K562 (cell line): ENCODE results near the gene PRDM16. TPM values are rescaled to one million over a fixed set of nuclear protein-coding genes. Genes with fewer than 3 reads are reported as not detected.

Source experiments
- ATAC-seq: fragments of 200-7000 bp; cut with Tn5 transposase; 3 replicates; pipeline ENCODE4 v1.9.1; 2020; ENCODE audit warnings: moderate library complexity
- BruUV-seq: library from RNA; stranded (reverse); fragments of 400-500 nt; replicated peaks from 2 replicates; lab custom pipeline; 2021; lab: Mats Ljungman, UMichigan
- CTCF ChIA-PET: fragments of 300-600 bp; formaldehyde crosslinking; extraction: SDS; loops from one replicate; lab custom pipeline; 2021; ENCODE audit warnings: low intra/inter-chr PET ratio; lab: Yijun Ruan, JAX
- POLR2A ChIA-PET: fragments of 300-600, 350-650 bp; sonication (Branson Sonifier 250); formaldehyde crosslinking; extraction: SDS; loops from one replicate; lab custom pipeline; 2021; ENCODE audit warnings: antibody characterized with exemption, inconsistent platforms; lab: Yijun Ruan, JAX
- DNase-seq, 4 experiments: peaks; one replicate each; pipeline versions ENCODE4 v3.0.0 to v3.0.0-alpha.2; 2011 to 2018; ENCODE audit warnings: low spot score in 3 of 4, mixed read lengths in 3 of 4; ENCODE audit errors: extremely low read depth in 1 of 4
- FAIRE-seq: peaks from 2 replicates; lab custom pipeline; 2011; peaks lifted over from hg19 to GRCh38; lab: Jason Lieb, UNC
- H2AFZ ChIP-seq: 2 replicates; pipeline ENCODE4 v1.6.0; 2011; ENCODE audit warnings: low read depth, low read length, control low read depth, inconsistent platforms
- H3K27ac ChIP-seq: fragments of 200-600 bp; 3 replicates; pipeline ENCODE4 v1.8.0; 2011; ENCODE audit warnings: low read depth, mild to moderate bottlenecking, control low read depth, inconsistent platforms, low read length, moderate library complexity, mixed read lengths; ENCODE audit errors: extremely low read depth
- H3K27me3 ChIP-seq, 2 experiments: fragments of 300-600 bp in 1 of 2; 2 replicates in 1 of 2; 3 replicates in 1 of 2; pipeline versions ENCODE4 v1.6.0 to v1.8.0; 2011; ENCODE audit warnings: inconsistent platforms in 2 of 2, low read length in 2 of 2, mild to moderate bottlenecking in 1 of 2, mixed read lengths in 1 of 2, moderate library complexity in 1 of 2; ENCODE audit not compliant: control insufficient read depth in 2 of 2, insufficient read depth in 2 of 2
- H3K36me3 ChIP-seq: fragments of 300-600 bp; 3 replicates; pipeline ENCODE4 v1.8.0; 2011; ENCODE audit warnings: mild to moderate bottlenecking, low read length, inconsistent platforms; ENCODE audit not compliant: control insufficient read depth, insufficient read depth
- H3K4me1 ChIP-seq, 2 experiments: fragments of 200-600 bp in 1 of 2; replicated peaks in 1 of 2; 2 replicates in 1 of 2; 3 replicates in 1 of 2; pipeline versions ENCODE4 v1.5.1 to v1.8.0; 2011; ENCODE audit warnings: inconsistent platforms in 2 of 2, low read length in 2 of 2, mild to moderate bottlenecking in 1 of 2, mixed read lengths in 1 of 2, moderate library complexity in 1 of 2; ENCODE audit not compliant: control insufficient read depth in 2 of 2, insufficient read depth in 2 of 2
- H3K4me2 ChIP-seq: 2 replicates; pipeline ENCODE4 v1.6.1; 2011; ENCODE audit warnings: low read length, control low read depth, inconsistent platforms, mixed read lengths; ENCODE audit not compliant: insufficient read depth
- H3K4me3 ChIP-seq: fragments of 200-600 bp; sonication (generic), shearing (Covaris generic); 2 replicates; pipeline ENCODE4 v1.5.1; 2016; ENCODE audit warnings: control low read depth, inconsistent platforms
- H3K79me2 ChIP-seq: fragments of 200-600 bp; 3 replicates; pipeline ENCODE4 v1.8.0; 2011; ENCODE audit warnings: low read length, inconsistent platforms; ENCODE audit not compliant: control insufficient read depth, insufficient read depth
- H3K9ac ChIP-seq, 2 experiments: 2 replicates each; pipeline versions ENCODE4 v1.6.0 to v1.6.1; 2011; ENCODE audit warnings: low read depth in 2 of 2, low read length in 2 of 2, control low read depth in 1 of 2, inconsistent platforms in 1 of 2, mild to moderate bottlenecking in 1 of 2, mixed read lengths in 1 of 2; ENCODE audit not compliant: insufficient read depth in 1 of 2
- H3K9me1 ChIP-seq: one replicate; pipeline ENCODE4 v1.6.0; 2011; ENCODE audit warnings: inconsistent platforms, mild to moderate bottlenecking, low read length, moderate library complexity; ENCODE audit not compliant: control insufficient read depth, insufficient read depth
- H3K9me3 ChIP-seq: replicated peaks from 2 replicates; pipeline ENCODE4 v1.5.1; 2011; ENCODE audit warnings: low read depth, low read length, inconsistent platforms; ENCODE audit not compliant: control insufficient read depth, insufficient read depth
- H4K20me1 ChIP-seq: replicated peaks from 2 replicates; pipeline ENCODE4 v1.6.1; 2011; ENCODE audit warnings: low read length, inconsistent platforms, mixed read lengths; ENCODE audit not compliant: control insufficient read depth, insufficient read depth
- E2F4 ChIP-seq: sonication (generic); formaldehyde crosslinking; IDR thresholded peaks from 2 replicates; pipeline ENCODE4 v1.8.0; 2022; ENCODE audit warnings: mild to moderate bottlenecking, low read depth, missing genetic modification reagents
- HES1 ChIP-seq: fragments of 450-650 bp; IDR thresholded peaks from 2 replicates; pipeline ENCODE4 v1.6.1; 2016; ENCODE audit warnings: low read depth, mild to moderate bottlenecking, moderate library complexity
- KDM2B ChIP-seq: fragments of 250-450 bp; sonication (Bioruptor Pico); IDR thresholded peaks from 2 replicates; pipeline ENCODE4 v1.8.0; 2021; ENCODE audit warnings: mild to moderate bottlenecking, moderate library complexity
- RAD21 ChIP-seq, 2 experiments: fragments of 250-450 bp in 1 of 2; fragments of 450-650 bp in 1 of 2; sonication (Bioruptor Pico) in 1 of 2; formaldehyde crosslinking in 1 of 2; IDR thresholded peaks in 1 of 2; conservative IDR thresholded peaks in 1 of 2; 2 replicates each; pipeline versions ENCODE4 v1.4.0 to v1.8.0; 2020 to 2022; ENCODE audit warnings: mild to moderate bottlenecking in 2 of 2, moderate library complexity in 1 of 2
- SAFB ChIP-seq: fragments of 200-400 bp; formaldehyde crosslinking; IDR thresholded peaks from 2 replicates; pipeline ENCODE4 v1.6.1; 2017; ENCODE audit warnings: low read depth, low read length, borderline replicate concordance
- THAP12 ChIP-seq: fragments of 250-450 bp; sonication (Bioruptor Pico); IDR thresholded peaks from 2 replicates; pipeline ENCODE4 v1.9.0; 2021; ENCODE audit warnings: mild to moderate bottlenecking, inconsistent platforms
- ZNF239 ChIP-seq: fragments of 250-450 bp; sonication (Bioruptor Pico); IDR thresholded peaks from 2 replicates; pipeline ENCODE4 v1.4.0; 2020; ENCODE audit warnings: mild to moderate bottlenecking
- ZNF263 ChIP-seq: sonication (generic); formaldehyde crosslinking; IDR thresholded peaks from 2 replicates; pipeline ENCODE4 v1.8.0; 2022; ENCODE audit warnings: mild to moderate bottlenecking, missing genetic modification reagents, borderline replicate concordance
- WGBS: fragments of 100-300 bp; shearing (Covaris generic); methylation state at CpG from one replicate; pipeline ENCODE4 v1.1.6; 2016; ENCODE audit warnings: low coverage, mixed read lengths; ENCODE audit not compliant: insufficient coverage; ENCODE audit errors: missing lambda C conversion rate; 5-methylcytosine and 5-hydroxymethylcytosine counted together
- in situ Hi-C: fragments of 300-500 bp; cut with MboI; formaldehyde crosslinking; loops from 4 replicates; pipeline ENCODE4 v1.15.0; 2018; ENCODE audit warnings: inconsistent platforms, mixed read lengths
- intact Hi-C: fragments of 100-400 bp; cut with micrococcal nuclease; formaldehyde crosslinking; loops from 2 replicates; pipeline ENCODE4 v1.14.2; 2022
- polyA plus RNA-seq, 8 experiments: library from polyadenylated mRNA; depleted of rRNA in 4 of 8; stranded (reverse) in 5 of 8; unstranded in 3 of 8; fragments of >200 nt; fragmentation: Nextera tagmentation in 2 of 8; fragmentation: Illumina TruSeq in 1 of 8; extraction: Ambion mirVana in 2 of 8; extraction: Trizol in 1 of 8; gene quantifications; 2 replicates each; pipeline versions ENCODE4 v1.2.1 to v1.2.3, GENCODE V29; 2011 to 2014; ENCODE audit warnings: inconsistent platforms in 1 of 8, missing spikeins in 1 of 8
- total RNA-seq, 7 experiments: library from RNA; depleted of rRNA in 6 of 7; stranded (reverse); fragments of >200 nt in 6 of 7; fragmentation: Illumina TruSeq in 2 of 7; extraction: Trizol in 2 of 7; gene quantifications; 2 replicates each; pipeline versions ENCODE4 v1.2.1 to v1.2.3, GENCODE V29; 2011 to 2021; ENCODE audit warnings: low replicate concordance in 1 of 7

Gene PRDM16
- total and polyA plus RNA-seq, 9 of the 15 experiments (the other 6 are each of a cell fraction or from before 2014, with no cell fraction given), result 0.10 to 0.27 TPM; not detected in 7

- Histone ChIP-seq H3K9ac (0 out of 4 replicates have a peak overlapping the region, but pooled peaks of 1 of the 2 experiments have one; percentile 31), H3K36me3 (no peaks in the 10 kb centered on the region), H4K20me1 (peaks cover 18% of the 10 kb centered on the region), H2AFZ (no peak overlapping the region), H3K9me3 (no peaks in the 10 kb centered on the region), H3K27ac (no peak overlapping the region), H3K4me1 (peaks cover 0 to 10% of the 10 kb centered on the region in 2 experiments; a peak in 2 of 5 replicates), H3K79me2 (no peaks in the 10 kb centered on the region), H3K27me3 (peaks cover 30 to 94% of the 10 kb centered on the region in 2 experiments; a peak in 4 of 5 replicates), H3K4me2 (no peak overlapping the region), H3K9me1 (peaks cover 3% of the 10 kb centered on the region), H3K4me3 (no peak overlapping the region)
- FAIRE-seq (no peak), DNase-seq (no peak), ATAC-seq (peak; percentile 11; the same call in 1 of the 3 replicates)
- 6% methylated on average over 21 of the region's 22 CpGs for WGBS
- ChIA-PET POLR2A (interaction anchor here (0.7 to 1.2 kb wide), 3 partner anchors 8 to 12 kb away, joined by 3 to 4 read pairs (median 3); no protein-coding TSS in a partner anchor), CTCF (no interaction called here)
- in situ Hi-C loops, result no loop called here
- intact Hi-C loops, result no loop called here
- TF ChIP-seq ZNF263 (CRISPR knock-in tag) (peak; percentile 78), SAFB (peak; percentile 8; the same call in 1 of the 2 replicates), ZNF239 (CRISPR knock-in tag) (no peak)
- BruUV-seq, result no TSS peak
Observed at GRCh38 chr1:3430820-3431219, 361.8 kb downstream of the PRDM16 start.

GRCh38 chr1:3431266-3431665, 362.3 kb downstream of the PRDM16 start:
- WGBS, result 3% methylated on average over 11 of the region's 12 CpGs
- ChIA-PET CTCF (no interaction called here), POLR2A (interaction anchor here (0.7 to 1.2 kb wide), 3 partner anchors 8 to 12 kb away, joined by 3 to 4 read pairs (median 3); no protein-coding TSS in a partner anchor)
- TF ChIP-seq E2F4 (CRISPR knock-in tag), result no peak
- no peak for TF ChIP-seq HES1
- TF ChIP-seq KDM2B, result no peak
- peak; percentile 6; the same call in 1 of the 2 replicates for TF ChIP-seq SAFB
- TF ChIP-seq THAP12, result no peak
- 0 out of 4 replicates have a peak, but pooled peaks of 1 of the 2 experiments have one; percentile 11 for TF ChIP-seq RAD21 (CRISPR knock-in tag; conservative IDR thresholded peaks at IDR 0.05 in 1 of 2, IDR thresholded peaks at IDR 0.05 in 1 of 2)

More at GRCh38 chr1:3431266-3431665, 362.3 kb downstream of the PRDM16 start:
- H3K9me1 ChIP-seq, result peaks cover 3% of the 10 kb centered on the region
- FAIRE-seq (no peak), ATAC-seq (peak; percentile 89), DNase-seq (peak; percentile 18 to 55 (median 44))
- no TSS peak for BruUV-seq
- H3K9ac ChIP-seq, result no peak overlapping the region
- peaks cover 0 to 6% of the 10 kb centered on the region in 2 experiments; a peak in 1 of 5 replicates for H3K4me1 ChIP-seq
- peaks cover 35 to 94% of the 10 kb centered on the region in 2 experiments; a peak in 4 of 5 replicates for H3K27me3 ChIP-seq
- H4K20me1 ChIP-seq, result peaks cover 18% of the 10 kb centered on the region
- no peak overlapping the region for H2AFZ ChIP-seq
- intact Hi-C loops (no loop called here), in situ Hi-C loops (no loop called here)
- H3K27ac ChIP-seq, result no peak overlapping the region
- H3K79me2 ChIP-seq, result no peaks in the 10 kb centered on the region
- no peak overlapping the region for H3K4me3 ChIP-seq
- no peak overlapping the region for H3K4me2 ChIP-seq
- H3K36me3 ChIP-seq, result no peaks in the 10 kb centered on the region
- H3K9me3 ChIP-seq, result no peaks in the 10 kb centered on the region
